HepG2 (cell line): ENCODE measurements around the gene BEAN1. TPM values are rescaled to one million over a fixed set of nuclear protein-coding genes. Genes with fewer than 3 reads are reported as not detected.

ENCODE experiments used
- ADNP ChIP-seq: sonication (generic); formaldehyde crosslinking; IDR thresholded peaks from 2 replicates; pipeline ENCODE4 v1.4.0; 2020; ENCODE audit warnings: missing genetic modification reagents
- ATRX ChIP-seq: sonication (generic); formaldehyde crosslinking; IDR thresholded peaks from 2 replicates; pipeline ENCODE4 v1.4.0; 2020; ENCODE audit warnings: missing genetic modification reagents, borderline replicate concordance
- BHLHE40 ChIP-seq: IDR thresholded peaks from 2 replicates; pipeline ENCODE4 v1.6.1; 2011; ENCODE audit warnings: low read length, improper control_type of control experiment
- RNF2 ChIP-seq: fragments of 450-650 bp; conservative IDR thresholded peaks from 2 replicates; pipeline ENCODE4 v1.6.1; 2016; ENCODE audit warnings: low read depth
- SRSF4 ChIP-seq: fragments of 200-400 bp; formaldehyde crosslinking; IDR thresholded peaks from one replicate; pipeline ENCODE4 v1.6.1; 2018; ENCODE audit warnings: mild to moderate bottlenecking, low read depth, low read length, moderate library complexity; ENCODE audit not compliant: poor library complexity, severe bottlenecking
- ZBTB1 ChIP-seq: sonication (generic); formaldehyde crosslinking; IDR thresholded peaks from 2 replicates; pipeline ENCODE4 v1.4.0; 2020; ENCODE audit warnings: missing genetic modification reagents, borderline replicate concordance
- ZBTB20 ChIP-seq: sonication (generic); formaldehyde crosslinking; IDR thresholded peaks from 2 replicates; pipeline ENCODE4 v1.8.1; 2023; ENCODE audit warnings: missing genetic modification reagents, low read depth, mild to moderate bottlenecking, borderline replicate concordance
- ZFY ChIP-seq: sonication (generic); formaldehyde crosslinking; IDR thresholded peaks from 2 replicates; pipeline ENCODE4 v1.4.0; 2020; ENCODE audit warnings: missing genetic modification reagents
- ZNF292 ChIP-seq: sonication (generic); formaldehyde crosslinking; IDR thresholded peaks from 2 replicates; pipeline ENCODE4 v1.8.1; 2022; ENCODE audit warnings: mild to moderate bottlenecking, low read depth, missing genetic modification reagents, borderline replicate concordance
- ZNF337 ChIP-seq: sonication (generic); formaldehyde crosslinking; IDR thresholded peaks from 2 replicates; pipeline ENCODE4 v1.5.1; 2020; ENCODE audit warnings: missing genetic modification reagents, low read depth, mild to moderate bottlenecking, borderline replicate concordance
- ZNF484 ChIP-seq: sonication (generic); formaldehyde crosslinking; IDR thresholded peaks from 2 replicates; pipeline ENCODE4 v1.5.1; 2020; ENCODE audit warnings: mild to moderate bottlenecking, low read depth, missing genetic modification reagents, borderline replicate concordance
- ZNF660 ChIP-seq: sonication (generic); formaldehyde crosslinking; IDR thresholded peaks from 2 replicates; pipeline ENCODE4 v1.5.1; 2020; ENCODE audit warnings: mild to moderate bottlenecking, low read depth, missing genetic modification reagents, borderline replicate concordance
- ZNF709 ChIP-seq: sonication (generic); formaldehyde crosslinking; IDR thresholded peaks from 2 replicates; pipeline ENCODE4 v1.5.0; 2020; ENCODE audit warnings: mild to moderate bottlenecking, missing genetic modification reagents
- ZNF713 ChIP-seq: sonication (generic); formaldehyde crosslinking; IDR thresholded peaks from 2 replicates; pipeline ENCODE4 v1.4.0; 2020; ENCODE audit warnings: mild to moderate bottlenecking, missing genetic modification reagents
- ZNF724P ChIP-seq: sonication (generic); formaldehyde crosslinking; IDR thresholded peaks from 2 replicates; pipeline ENCODE4 v1.8.0; 2022; ENCODE audit warnings: missing genetic modification reagents, borderline replicate concordance
- ZNF776 ChIP-seq: sonication (generic); formaldehyde crosslinking; IDR thresholded peaks from 2 replicates; pipeline ENCODE4 v1.4.0; 2020; ENCODE audit warnings: mild to moderate bottlenecking, missing genetic modification reagents
- ZSCAN22 ChIP-seq: sonication (generic); formaldehyde crosslinking; IDR thresholded peaks from 2 replicates; pipeline ENCODE4 v1.4.0; 2020; ENCODE audit warnings: mild to moderate bottlenecking, missing genetic modification reagents
- polyA plus RNA-seq, 8 experiments: library from polyadenylated mRNA; depleted of rRNA in 3 of 8; stranded (reverse) in 7 of 8; unstranded in 1 of 8; fragments of >200 nt; fragmentation: Illumina TruSeq in 4 of 8; extraction: Trizol in 4 of 8; gene quantifications; 2 replicates each; pipeline versions ENCODE4 v1.2.1 to v1.2.3, GENCODE V29; 2011 to 2016; ENCODE audit warnings: low read depth in 4 of 8, missing spikeins in 1 of 8, mixed read lengths in 1 of 8; ENCODE audit not compliant: insufficient read depth in 1 of 8
- total RNA-seq, 5 experiments: library from RNA; depleted of rRNA; stranded (reverse); fragments of >200 nt; fragmentation: Illumina TruSeq; extraction: Trizol; gene quantifications; 2 replicates each; pipeline ENCODE4 v1.2.3, GENCODE V29; 2016; ENCODE audit warnings: low read depth in 1 of 5
- TF ChIP-seq, protein P1 (sequence below): sonication (generic); formaldehyde crosslinking; IDR thresholded peaks from 2 replicates; pipeline ENCODE4 v1.4.0; 2020; ENCODE audit warnings: mild to moderate bottlenecking, low read depth, missing genetic modification reagents
- TF ChIP-seq, protein P2 (sequence below): IDR thresholded peaks from 2 replicates; pipeline ENCODE4 v1.6.1; 2012; ENCODE audit warnings: inconsistent platforms
- TF ChIP-seq, protein P3 (sequence below): IDR thresholded peaks from 2 replicates; pipeline ENCODE4 v1.6.1; 2012; ENCODE audit warnings: low read depth, low read length, improper control_type of control experiment
- TF ChIP-seq, protein P4 (sequence below): sonication (generic); formaldehyde crosslinking; IDR thresholded peaks from 2 replicates; pipeline ENCODE4 v1.5.0; 2020; ENCODE audit warnings: missing genetic modification reagents, mild to moderate bottlenecking, borderline replicate concordance
- TF ChIP-seq, protein P5 (sequence below): sonication (generic); formaldehyde crosslinking; IDR thresholded peaks from 2 replicates; pipeline ENCODE4 v1.8.0; 2022; ENCODE audit warnings: mild to moderate bottlenecking, missing genetic modification reagents; ENCODE audit not compliant: insufficient replicate concordance

BEAN1 gene
- total and polyA plus RNA-seq, 2 of the 13 experiments (the other 11 are each of a cell fraction or from before 2014, with no cell fraction given): 0.53 to 1.4 TPM

DNA sequence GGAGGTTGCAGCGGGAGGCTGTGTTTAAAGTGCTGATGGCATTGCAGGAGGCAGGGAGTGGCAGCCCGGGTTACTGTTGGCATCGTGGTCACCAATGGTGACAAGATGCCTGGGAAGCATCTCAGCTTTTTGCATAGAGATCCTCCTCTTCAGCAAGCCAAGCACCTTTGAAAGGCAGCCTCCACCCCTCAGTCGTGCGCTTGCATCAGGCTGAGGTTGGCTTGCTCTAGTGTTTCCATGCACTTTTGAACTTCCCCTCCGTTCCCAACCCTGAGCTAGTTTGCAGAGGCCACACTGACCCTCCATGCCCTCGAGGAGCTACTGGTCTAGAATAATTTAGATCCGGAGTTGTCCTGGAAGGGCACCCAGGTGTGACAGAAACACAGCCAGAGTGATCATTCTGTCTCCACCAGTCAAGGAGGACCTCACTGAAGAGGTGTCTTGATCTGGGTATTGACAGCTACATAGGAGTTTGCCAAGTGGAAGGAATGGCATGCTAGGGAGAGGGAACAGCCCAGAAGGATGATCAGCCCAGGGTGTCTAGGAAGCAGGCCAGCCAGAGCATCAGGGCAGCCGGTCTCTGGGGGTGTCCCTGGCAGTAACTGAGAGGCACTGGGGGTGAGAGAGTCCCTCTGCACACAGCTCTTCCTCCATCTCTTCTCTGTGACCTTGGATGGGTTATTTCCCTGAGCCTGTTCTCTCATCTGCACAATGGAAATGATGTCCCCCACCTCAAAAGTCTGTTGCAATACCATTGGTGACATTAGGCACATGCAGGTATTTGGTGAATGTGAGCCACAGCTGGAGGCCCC lies 7.7 kb downstream of the BEAN1 start (continued):
- TF ChIP-seq, protein P1, sequence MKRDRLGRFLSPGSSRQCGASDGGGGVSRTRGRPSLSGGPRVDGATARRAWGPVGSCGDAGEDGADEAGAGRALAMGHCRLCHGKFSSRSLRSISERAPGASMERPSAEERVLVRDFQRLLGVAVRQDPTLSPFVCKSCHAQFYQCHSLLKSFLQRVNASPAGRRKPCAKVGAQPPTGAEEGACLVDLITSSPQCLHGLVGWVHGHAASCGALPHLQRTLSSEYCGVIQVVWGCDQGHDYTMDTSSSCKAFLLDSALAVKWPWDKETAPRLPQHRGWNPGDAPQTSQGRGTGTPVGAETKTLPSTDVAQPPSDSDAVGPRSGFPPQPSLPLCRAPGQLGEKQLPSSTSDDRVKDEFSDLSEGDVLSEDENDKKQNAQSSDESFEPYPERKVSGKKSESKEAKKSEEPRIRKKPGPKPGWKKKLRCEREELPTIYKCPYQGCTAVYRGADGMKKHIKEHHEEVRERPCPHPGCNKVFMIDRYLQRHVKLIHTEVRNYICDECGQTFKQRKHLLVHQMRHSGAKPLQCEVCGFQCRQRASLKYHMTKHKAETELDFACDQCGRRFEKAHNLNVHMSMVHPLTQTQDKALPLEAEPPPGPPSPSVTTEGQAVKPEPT (CRISPR knock-in tag): no peak
- TF ChIP-seq ZNF776 (no peak), ZNF660 (CRISPR knock-in tag) (no peak), ADNP (CRISPR knock-in tag) (no peak; the same call in 1 of the 2 replicates), ZSCAN22 (CRISPR knock-in tag) (no peak), SRSF4 (no peak), ZFY (CRISPR knock-in tag) (peak; percentile 23; the same call in 1 of the 2 replicates), ZNF337 (CRISPR knock-in tag) (no peak), ZNF709 (CRISPR knock-in tag) (no peak), ZNF292 (CRISPR knock-in tag) (peak; percentile 15; the same call in 1 of the 2 replicates), BHLHE40 (peak; percentile 80), ZNF713 (CRISPR knock-in tag) (no peak), ZNF484 (CRISPR knock-in tag) (no peak), ZBTB1 (CRISPR knock-in tag) (no peak), ZBTB20 (CRISPR knock-in tag) (no peak), RNF2 (no peak), ZNF724P (CRISPR knock-in tag) (peak; percentile 43; the same call in 1 of the 2 replicates), ATRX (CRISPR knock-in tag) (no peak)
- TF ChIP-seq, protein P2, sequence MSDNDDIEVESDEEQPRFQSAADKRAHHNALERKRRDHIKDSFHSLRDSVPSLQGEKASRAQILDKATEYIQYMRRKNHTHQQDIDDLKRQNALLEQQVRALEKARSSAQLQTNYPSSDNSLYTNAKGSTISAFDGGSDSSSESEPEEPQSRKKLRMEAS: peak; percentile 69
- TF ChIP-seq, protein P3, sequence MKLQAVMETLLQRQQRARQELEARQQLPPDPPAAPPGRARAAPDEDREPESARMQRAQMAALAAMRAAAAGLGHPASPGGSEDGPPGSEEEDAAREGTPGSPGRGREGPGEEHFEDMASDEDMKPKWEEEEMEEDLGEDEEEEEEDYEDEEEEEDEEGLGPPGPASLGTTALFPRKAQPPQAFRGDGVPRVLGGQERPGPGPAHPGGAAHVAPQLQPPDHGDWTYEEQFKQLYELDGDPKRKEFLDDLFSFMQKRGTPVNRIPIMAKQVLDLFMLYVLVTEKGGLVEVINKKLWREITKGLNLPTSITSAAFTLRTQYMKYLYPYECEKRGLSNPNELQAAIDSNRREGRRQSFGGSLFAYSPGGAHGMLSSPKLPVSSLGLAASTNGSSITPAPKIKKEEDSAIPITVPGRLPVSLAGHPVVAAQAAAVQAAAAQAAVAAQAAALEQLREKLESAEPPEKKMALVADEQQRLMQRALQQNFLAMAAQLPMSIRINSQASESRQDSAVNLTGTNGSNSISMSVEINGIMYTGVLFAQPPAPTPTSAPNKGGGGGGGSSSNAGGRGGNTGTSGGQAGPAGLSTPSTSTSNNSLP: no peak
- TF ChIP-seq, protein P4, sequence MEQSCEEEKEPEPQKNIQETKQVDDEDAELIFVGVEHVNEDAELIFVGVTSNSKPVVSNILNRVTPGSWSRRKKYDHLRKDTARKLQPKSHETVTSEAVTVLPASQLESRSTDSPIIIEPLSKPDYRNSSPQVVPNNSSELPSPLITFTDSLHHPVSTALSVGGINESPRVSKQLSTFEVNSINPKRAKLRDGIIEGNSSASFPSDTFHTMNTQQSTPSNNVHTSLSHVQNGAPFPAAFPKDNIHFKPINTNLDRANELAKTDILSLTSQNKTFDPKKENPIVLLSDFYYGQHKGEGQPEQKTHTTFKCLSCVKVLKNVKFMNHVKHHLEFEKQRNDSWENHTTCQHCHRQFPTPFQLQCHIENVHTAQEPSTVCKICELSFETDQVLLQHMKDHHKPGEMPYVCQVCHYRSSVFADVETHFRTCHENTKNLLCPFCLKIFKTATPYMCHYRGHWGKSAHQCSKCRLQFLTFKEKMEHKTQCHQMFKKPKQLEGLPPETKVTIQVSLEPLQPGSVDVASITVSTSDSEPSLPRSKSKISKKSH (CRISPR knock-in tag): no peak
- TF ChIP-seq, protein P5, sequence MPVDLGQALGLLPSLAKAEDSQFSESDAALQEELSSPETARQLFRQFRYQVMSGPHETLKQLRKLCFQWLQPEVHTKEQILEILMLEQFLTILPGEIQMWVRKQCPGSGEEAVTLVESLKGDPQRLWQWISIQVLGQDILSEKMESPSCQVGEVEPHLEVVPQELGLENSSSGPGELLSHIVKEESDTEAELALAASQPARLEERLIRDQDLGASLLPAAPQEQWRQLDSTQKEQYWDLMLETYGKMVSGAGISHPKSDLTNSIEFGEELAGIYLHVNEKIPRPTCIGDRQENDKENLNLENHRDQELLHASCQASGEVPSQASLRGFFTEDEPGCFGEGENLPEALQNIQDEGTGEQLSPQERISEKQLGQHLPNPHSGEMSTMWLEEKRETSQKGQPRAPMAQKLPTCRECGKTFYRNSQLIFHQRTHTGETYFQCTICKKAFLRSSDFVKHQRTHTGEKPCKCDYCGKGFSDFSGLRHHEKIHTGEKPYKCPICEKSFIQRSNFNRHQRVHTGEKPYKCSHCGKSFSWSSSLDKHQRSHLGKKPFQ (CRISPR knock-in tag): peak; percentile 42
